ENCODE data around the gene MED10.

Gene MED10

GRCh38 chr5:6347165-6347564 is 31.2 kb downstream of the MED10 start:
- H3K9ac ChIP-seq (ENCODE audit: insufficient read length, low read depth), result no peak overlapping the region
- TF ChIP-seq YY1 (IDR thresholded peaks at IDR 0.05; ENCODE audit: insufficient read depth, insufficient read length), result no peak
- no peak for TF ChIP-seq SUZ12 (IDR thresholded peaks at IDR 0.05; ENCODE audit: extremely low read depth, insufficient read depth, insufficient read length)
- no peak for TF ChIP-seq ZNF274 (IDR thresholded peaks at IDR 0.05; ENCODE audit: low read depth, low read length)
- H3K9me3 ChIP-seq (ENCODE audit: insufficient read depth, low read length), result no peaks in the 10 kb centered on the region
- no peaks in the 10 kb centered on the region for H3K27me3 ChIP-seq (ENCODE audit: insufficient read depth, insufficient read length)
- no peak overlapping the region for H3K4me3 ChIP-seq (ENCODE audit: insufficient read length, low read depth)
- peaks cover 5% of the 10 kb centered on the region for H3K4me1 ChIP-seq (ENCODE audit: insufficient read depth, insufficient read length)
- no peak for DNase-seq (ENCODE audit: low read depth, low spot score)
- no peaks in the 10 kb centered on the region for H3K36me3 ChIP-seq (ENCODE audit: insufficient read depth, insufficient read length, low read length)

- Histone ChIP-seq H3K9me3 (ENCODE audit: insufficient read depth, low read length) (no peaks in the 10 kb centered on the region), H3K9ac (ENCODE audit: insufficient read length, low read depth) (no peak overlapping the region), H3K36me3 (ENCODE audit: insufficient read depth, insufficient read length, low read length) (no peaks in the 10 kb centered on the region), H3K27me3 (ENCODE audit: insufficient read depth, insufficient read length) (no peaks in the 10 kb centered on the region), H3K4me3 (ENCODE audit: insufficient read length, low read depth) (no peak overlapping the region), H3K4me1 (ENCODE audit: insufficient read depth, insufficient read length) (peaks cover 2% of the 10 kb centered on the region)
- TF ChIP-seq SUZ12 (IDR thresholded peaks at IDR 0.05; ENCODE audit: extremely low read depth, insufficient read depth, insufficient read length) (no peak), ZNF274 (IDR thresholded peaks at IDR 0.05; ENCODE audit: low read depth, low read length) (no peak), YY1 (IDR thresholded peaks at IDR 0.05; ENCODE audit: insufficient read depth, insufficient read length) (no peak)
- DNase-seq (ENCODE audit: low read depth, low spot score), result no peak
Observed at GRCh38 chr5:6344593-6344989, 33.8 kb downstream of the MED10 start.

GRCh38 chr5:6343951-6344592 is 34.3 kb downstream of the MED10 start:
- H3K4me3 ChIP-seq (ENCODE audit: insufficient read length, low read depth), result no peak overlapping the region
- H3K4me1 ChIP-seq (ENCODE audit: insufficient read depth, insufficient read length), result peaks cover 2% of the 10 kb centered on the region
- no peak for TF ChIP-seq ZNF274 (IDR thresholded peaks at IDR 0.05; ENCODE audit: low read depth, low read length)
- TF ChIP-seq SUZ12 (IDR thresholded peaks at IDR 0.05; ENCODE audit: extremely low read depth, insufficient read depth, insufficient read length), result no peak
- TF ChIP-seq YY1 (IDR thresholded peaks at IDR 0.05; ENCODE audit: insufficient read depth, insufficient read length), result no peak
- H3K27me3 ChIP-seq (ENCODE audit: insufficient read depth, insufficient read length), result no peaks in the 10 kb centered on the region
- no peaks in the 10 kb centered on the region for H3K36me3 ChIP-seq (ENCODE audit: insufficient read depth, insufficient read length, low read length)
- H3K9ac ChIP-seq (ENCODE audit: insufficient read length, low read depth), result no peak overlapping the region
- H3K9me3 ChIP-seq (ENCODE audit: insufficient read depth, low read length), result no peaks in the 10 kb centered on the region
- no peak for DNase-seq (ENCODE audit: low read depth, low spot score)

DNA sequence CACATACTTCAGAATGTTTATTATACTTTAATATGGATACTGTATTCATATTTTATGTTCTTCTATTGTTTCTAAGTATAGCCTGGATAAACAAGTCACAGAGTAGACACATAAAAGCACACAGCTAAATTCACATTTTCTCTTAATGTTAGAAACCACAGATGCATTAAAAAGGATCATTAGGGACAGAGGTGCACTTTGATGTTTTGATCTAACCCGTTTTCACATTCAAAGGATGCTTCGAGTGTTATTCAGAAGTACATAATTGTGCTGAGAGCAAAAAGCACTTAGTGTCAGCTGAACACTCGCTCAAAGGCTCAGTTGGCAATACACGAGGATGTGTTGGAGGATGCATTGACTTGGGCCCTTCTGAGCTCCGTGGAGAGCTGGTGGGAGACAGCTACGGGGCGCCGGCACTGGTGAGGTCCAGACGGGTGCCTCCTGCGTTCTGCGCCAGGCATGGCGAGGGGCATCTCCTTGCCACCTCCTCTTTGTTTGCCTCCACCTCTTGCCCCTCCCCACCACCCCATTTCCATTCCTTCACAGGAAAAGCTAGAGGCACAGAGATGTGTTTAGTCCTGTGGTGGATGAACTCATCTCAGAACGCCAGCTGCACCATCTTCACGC is 35.5 kb downstream of the MED10 start:
- Histone ChIP-seq H3K4me3 (ENCODE audit: insufficient read length, low read depth) (no peak overlapping the region), H3K9ac (ENCODE audit: insufficient read length, low read depth) (no peak overlapping the region), H3K36me3 (ENCODE audit: insufficient read depth, insufficient read length, low read length) (no peaks in the 10 kb centered on the region), H3K27me3 (ENCODE audit: insufficient read depth, insufficient read length) (no peaks in the 10 kb centered on the region), H3K9me3 (ENCODE audit: insufficient read depth, low read length) (no peaks in the 10 kb centered on the region), H3K4me1 (ENCODE audit: insufficient read depth, insufficient read length) (peaks cover 2% of the 10 kb centered on the region)
- DNase-seq (ENCODE audit: low read depth, low spot score), result no peak
- TF ChIP-seq YY1 (IDR thresholded peaks at IDR 0.05; ENCODE audit: insufficient read depth, insufficient read length), result no peak
- no peak for TF ChIP-seq SUZ12 (IDR thresholded peaks at IDR 0.05; ENCODE audit: extremely low read depth, insufficient read depth, insufficient read length)
- no peak for TF ChIP-seq ZNF274 (IDR thresholded peaks at IDR 0.05; ENCODE audit: low read depth, low read length)

DNA sequence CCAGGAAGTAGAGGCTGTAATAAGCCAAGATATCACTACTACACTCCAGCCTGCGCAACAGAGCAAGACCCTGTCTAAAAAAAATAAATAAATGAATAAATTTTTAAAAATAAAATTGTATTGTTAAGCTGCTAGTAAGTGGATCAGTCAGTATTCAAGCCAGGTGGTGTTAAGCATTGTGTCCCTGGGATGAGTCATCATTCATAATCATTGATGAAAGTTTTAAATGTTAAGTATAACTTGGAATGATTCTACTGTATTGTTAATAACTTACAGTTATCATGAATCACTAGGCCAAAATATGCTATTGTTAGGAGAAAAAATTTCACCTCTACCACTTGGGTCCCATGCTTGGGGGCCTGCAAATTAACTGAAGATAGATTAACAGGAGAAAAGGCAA is 38.2 kb downstream of the MED10 start:
- Histone ChIP-seq H3K4me1 (ENCODE audit: insufficient read depth, insufficient read length) (peaks cover 2% of the 10 kb centered on the region), H3K27me3 (ENCODE audit: insufficient read depth, insufficient read length) (no peaks in the 10 kb centered on the region), H3K36me3 (ENCODE audit: insufficient read depth, insufficient read length, low read length) (no peaks in the 10 kb centered on the region), H3K9me3 (ENCODE audit: insufficient read depth, low read length) (no peaks in the 10 kb centered on the region), H3K9ac (ENCODE audit: insufficient read length, low read depth) (no peak overlapping the region), H3K4me3 (ENCODE audit: insufficient read length, low read depth) (no peak overlapping the region)
- no peak for DNase-seq (ENCODE audit: low read depth, low spot score)
- TF ChIP-seq ZNF274 (IDR thresholded peaks at IDR 0.05; ENCODE audit: low read depth, low read length) (no peak), SUZ12 (IDR thresholded peaks at IDR 0.05; ENCODE audit: extremely low read depth, insufficient read depth, insufficient read length) (no peak), YY1 (IDR thresholded peaks at IDR 0.05; ENCODE audit: insufficient read depth, insufficient read length) (no peak)

- Histone ChIP-seq H3K36me3 (ENCODE audit: insufficient read depth, insufficient read length, low read length) (no peaks in the 10 kb centered on the region), H3K9ac (ENCODE audit: insufficient read length, low read depth) (no peak overlapping the region), H3K27me3 (ENCODE audit: insufficient read depth, insufficient read length) (no peaks in the 10 kb centered on the region), H3K4me3 (ENCODE audit: insufficient read length, low read depth) (no peak overlapping the region), H3K4me1 (ENCODE audit: insufficient read depth, insufficient read length) (peaks cover 2% of the 10 kb centered on the region), H3K9me3 (ENCODE audit: insufficient read depth, low read length) (no peaks in the 10 kb centered on the region)
- no peak for DNase-seq (ENCODE audit: low read depth, low spot score)
- no peak for TF ChIP-seq SUZ12 (IDR thresholded peaks at IDR 0.05; ENCODE audit: extremely low read depth, insufficient read depth, insufficient read length)
- TF ChIP-seq YY1 (IDR thresholded peaks at IDR 0.05; ENCODE audit: insufficient read depth, insufficient read length), result no peak
- no peak for TF ChIP-seq ZNF274 (IDR thresholded peaks at IDR 0.05; ENCODE audit: low read depth, low read length)
Observed at GRCh38 chr5:6338871-6339270, 39.5 kb downstream of the MED10 start.

DNA sequence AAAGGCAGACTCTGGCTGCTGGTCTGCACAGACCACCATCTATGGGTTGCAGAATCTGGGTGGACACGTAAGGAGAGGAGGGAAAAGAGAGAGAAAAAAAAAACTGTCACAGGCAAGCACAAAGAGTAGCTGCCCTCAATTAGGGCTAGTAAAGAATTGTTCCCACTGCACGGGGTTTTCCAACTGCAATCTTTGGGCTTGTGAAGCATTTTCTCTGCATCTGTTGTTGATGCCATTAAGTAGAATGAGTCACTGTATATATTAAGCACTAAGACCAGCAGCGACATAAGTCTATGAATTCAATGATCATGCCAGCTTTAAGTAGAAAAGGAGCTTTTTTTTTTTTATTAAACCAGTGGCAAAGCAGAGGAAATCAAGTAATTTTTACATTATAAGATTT is 40.2 kb downstream of the MED10 start:
- DNase-seq (ENCODE audit: low read depth, low spot score), result no peak
- TF ChIP-seq YY1 (IDR thresholded peaks at IDR 0.05; ENCODE audit: insufficient read depth, insufficient read length), result no peak
- no peak for TF ChIP-seq SUZ12 (IDR thresholded peaks at IDR 0.05; ENCODE audit: extremely low read depth, insufficient read depth, insufficient read length)
- no peak for TF ChIP-seq ZNF274 (IDR thresholded peaks at IDR 0.05; ENCODE audit: low read depth, low read length)
- Histone ChIP-seq H3K4me1 (ENCODE audit: insufficient read depth, insufficient read length) (peaks cover 2% of the 10 kb centered on the region), H3K4me3 (ENCODE audit: insufficient read length, low read depth) (no peak overlapping the region), H3K27me3 (ENCODE audit: insufficient read depth, insufficient read length) (no peaks in the 10 kb centered on the region), H3K9ac (ENCODE audit: insufficient read length, low read depth) (no peak overlapping the region), H3K36me3 (ENCODE audit: insufficient read depth, insufficient read length, low read length) (no peaks in the 10 kb centered on the region), H3K9me3 (ENCODE audit: insufficient read depth, low read length) (no peaks in the 10 kb centered on the region)

Data from NT2/D1 (cell line).